GM21717 (cell line): ENCODE results near the gene GPR63.

Experiments
- ATAC-seq: cut with Tn5 transposase; IDR thresholded peaks from one replicate; pipeline ENCODE4 v1.9.1; 2021; ENCODE audit warnings: mild to moderate bottlenecking, moderate library complexity; ENCODE audit not compliant: unreplicated experiment

GPR63 gene

GRCh38 chr6:96761794-96762193 is 75.5 kb downstream of the GPR63 start:
- no peak for ATAC-seq

- no peak for ATAC-seq
Measured at GRCh38 chr6:96760153-96760687, 77.1 kb downstream of the GPR63 start.

GRCh38 chr6:96755096-96755495 is 82.2 kb downstream of the GPR63 start:
- no peak for ATAC-seq

GRCh38 chr6:96749891-96750290 is 87.4 kb downstream of the GPR63 start:
- ATAC-seq: no peak
